NT2/D1 (cell line): ENCODE data around the gene SLC25A1.

Source experiments
- SUZ12 ChIP-seq: IDR thresholded peaks from 2 replicates; pipeline ENCODE4 v1.6.1; 2011; ENCODE audit not compliant: insufficient read length, insufficient read depth; ENCODE audit errors: extremely low read depth
- YY1 ChIP-seq: IDR thresholded peaks from 2 replicates; pipeline ENCODE4 v1.6.1; 2011; ENCODE audit not compliant: insufficient read length, insufficient read depth
- ZNF274 ChIP-seq: IDR thresholded peaks from 2 replicates; pipeline ENCODE4 v1.6.1; 2011; ENCODE audit warnings: mild to moderate bottlenecking, low read depth, low read length

GRCh38 chr22:19147195-19147780 lies 31.2 kb downstream of the SLC25A1 start:
- TF ChIP-seq ZNF274 (no peak), YY1 (no peak), SUZ12 (no peak)
